Cardiac septum (tissue), 1 donor: ENCODE results near the gene ANO6. TPM values are rescaled to one million over a fixed set of nuclear protein-coding genes. Genes with fewer than 3 reads are reported as not detected.

ENCODE experiments used
- DNase-seq: peaks from one replicate; pipeline ENCODE4 v3.0.0-alpha.2; 2020; ENCODE audit warnings: low spot score
- intact Hi-C: fragments of 100-400 bp; cut with DNase I; formaldehyde crosslinking; loops from one replicate; pipeline ENCODE4 v1.14.0; 2022
- total RNA-seq: library from RNA; stranded (reverse); fragmentation: NEBNext Ultra II Directional; extraction: Animal tissue kit (Norgen Biotek cat#: 25700); gene quantifications from one replicate; pipeline ENCODE4 v1.2.1, GENCODE V29; 2021
- donor health status: DM: no; HTN: no; CAD: no.

ANO6 gene
- total RNA-seq, 1 donor from 2014 or later = 49.0 TPM

DNA sequence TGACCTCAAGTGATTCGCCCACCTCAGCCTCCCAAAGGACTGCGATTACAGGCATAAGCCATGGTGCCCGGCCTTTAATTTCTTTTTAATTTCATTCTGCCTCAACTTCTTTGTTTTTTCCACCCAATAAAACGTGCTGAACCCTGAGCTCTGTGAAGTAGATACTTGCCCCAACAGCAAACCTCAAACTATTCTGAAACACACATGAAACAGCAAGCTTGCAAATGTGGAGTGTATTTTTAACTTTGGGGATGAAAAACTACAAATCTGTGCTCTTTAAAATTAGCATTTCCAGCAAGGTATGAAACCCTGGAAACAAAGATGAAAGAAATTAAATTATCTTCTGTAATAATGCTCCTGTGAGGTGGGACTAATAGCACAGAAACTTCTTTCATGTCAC, 246.6 kb downstream of the ANO6 start:
- DNase-seq = no peak
- intact Hi-C loops = no loop called here

DNA sequence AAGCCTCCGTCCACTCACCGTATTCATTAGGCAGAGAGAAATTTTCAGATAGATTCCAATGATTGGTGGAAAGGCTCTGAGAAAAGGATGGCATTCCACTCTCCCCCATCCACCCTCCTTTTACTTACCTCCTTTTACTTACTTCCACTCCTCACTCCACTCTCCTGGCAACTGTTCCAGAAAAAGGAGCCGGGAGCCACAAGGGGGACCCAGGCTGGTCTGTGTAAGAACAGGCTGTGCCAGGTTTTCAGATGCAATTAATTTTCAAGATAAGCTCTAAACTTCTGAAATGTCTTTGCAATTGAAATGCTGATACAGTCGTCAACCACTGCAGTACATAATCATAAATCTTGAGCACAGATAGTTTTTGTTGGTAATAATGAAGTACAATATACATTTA, 248.8 kb downstream of the ANO6 start:
- DNase-seq = no peak
- intact Hi-C loops = no loop called here

DNA sequence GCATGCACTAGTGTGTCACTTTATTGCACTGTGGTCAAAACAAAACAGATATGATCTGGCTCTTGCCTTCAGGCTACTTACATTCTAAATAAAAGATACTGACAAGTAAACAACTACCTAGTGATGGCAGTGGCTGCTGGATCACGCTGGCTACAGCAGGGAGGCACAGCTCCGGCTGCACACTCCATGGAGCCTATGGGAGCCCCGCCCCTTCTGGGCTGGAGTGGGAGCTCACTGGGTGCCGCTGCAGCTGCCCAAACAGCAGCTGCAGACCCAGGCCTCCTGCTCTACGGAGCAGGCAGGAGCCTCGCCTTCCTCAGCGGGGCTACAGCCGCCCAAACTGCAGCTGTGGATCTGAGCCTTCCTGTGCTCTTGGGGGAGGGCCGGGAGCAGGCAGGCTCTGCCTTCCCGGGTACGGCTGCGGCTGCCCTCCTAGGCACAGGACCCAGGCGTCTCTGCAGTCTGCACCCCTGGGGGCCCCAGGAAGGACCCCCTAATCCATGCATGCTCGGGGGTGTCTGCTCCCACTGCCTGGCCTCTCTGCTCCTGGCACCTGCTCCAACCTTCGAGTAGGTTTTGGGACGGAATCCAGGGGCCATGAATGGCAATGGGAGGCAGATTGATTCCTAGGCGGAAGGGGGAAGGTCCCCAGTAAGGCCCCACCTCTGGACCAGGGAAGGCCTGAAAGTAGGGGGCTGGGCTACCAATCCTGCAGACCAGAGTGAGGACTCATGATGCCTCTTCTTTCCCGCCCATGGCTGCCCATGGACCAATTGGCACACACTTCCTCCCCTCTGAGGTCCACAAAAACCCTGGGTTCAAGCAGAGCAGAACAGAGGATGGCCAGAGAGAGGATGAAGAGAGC, 253.1 kb downstream of the ANO6 start:
- intact Hi-C loops = no loop called here
- DNase-seq = no peak

DNA sequence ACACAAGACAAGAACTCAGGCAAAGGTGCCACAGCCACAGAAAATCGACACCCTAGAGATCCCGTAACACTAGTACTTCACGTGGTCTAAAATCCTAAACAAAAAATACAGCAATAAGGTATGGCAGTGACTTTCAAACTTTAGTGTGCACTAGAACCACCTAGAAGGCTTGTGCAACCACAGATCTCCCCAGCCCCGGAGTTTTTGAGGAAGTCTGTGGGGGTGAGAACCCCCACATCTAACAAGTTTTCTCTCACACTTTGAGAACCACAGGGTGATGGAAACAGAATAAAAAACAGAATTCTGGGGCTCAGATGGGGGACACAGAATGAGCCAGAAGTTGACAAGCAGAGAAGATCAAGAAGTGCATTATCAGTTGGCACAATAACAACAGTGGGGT, 254.0 kb downstream of the ANO6 start:
- DNase-seq = no peak
- intact Hi-C loops = no loop called here

DNA sequence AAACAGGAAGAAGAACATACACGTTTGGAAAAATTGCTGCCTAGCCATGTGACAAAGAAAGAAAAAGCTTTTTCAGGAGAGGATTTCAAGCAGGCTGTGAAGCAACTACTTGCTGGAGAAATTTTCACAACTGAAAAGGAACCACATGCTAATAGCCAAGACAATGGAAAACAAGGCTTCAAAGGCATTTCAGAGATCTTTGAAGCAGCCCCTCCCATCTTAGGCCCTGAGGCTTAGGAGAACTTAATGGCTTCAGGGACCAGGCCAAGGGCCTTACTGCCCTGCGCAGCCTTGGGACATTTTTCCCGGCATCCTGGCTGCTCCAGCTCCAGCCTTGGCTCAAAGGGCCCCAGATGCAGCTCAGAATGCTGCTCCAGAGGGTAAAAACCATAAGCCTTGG, 257.7 kb downstream of the ANO6 start:
- intact Hi-C loops = no loop called here
- DNase-seq = no peak

- DNase-seq = no peak
- intact Hi-C loops = no loop called here
These were observed 259.7 kb downstream of the ANO6 start for GRCh38 chr12:45475594-45475993.

- no peak for DNase-seq
- intact Hi-C loops = no loop called here
These were observed 261.6 kb downstream of the ANO6 start for GRCh38 chr12:45477526-45477925.

DNA sequence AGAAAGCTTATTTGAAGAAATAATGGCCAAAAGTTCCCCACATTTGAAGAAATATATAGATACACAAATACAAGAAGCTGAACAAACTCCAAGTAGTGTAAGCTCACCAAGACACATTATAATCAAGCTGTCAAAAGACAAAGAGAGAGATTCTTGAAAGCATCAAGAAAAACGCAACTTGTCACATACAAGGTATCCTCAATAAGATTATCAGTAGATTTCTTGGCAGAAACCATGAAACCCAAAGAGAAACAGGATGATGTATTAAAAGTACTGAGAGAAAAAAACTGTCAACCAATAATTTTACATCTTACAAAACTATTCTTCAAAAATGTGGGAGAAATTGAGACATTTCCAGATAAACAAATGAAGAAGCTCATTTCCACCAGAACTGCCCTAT, 263.0 kb downstream of the ANO6 start:
- intact Hi-C loops = no loop called here
- DNase-seq = no peak

GRCh38 chr12:45481746-45482145, 265.9 kb downstream of the ANO6 start:
- intact Hi-C loops = no loop called here
- DNase-seq = no peak

- no peak for DNase-seq
- intact Hi-C loops = no loop called here
These were observed 267.7 kb downstream of the ANO6 start for GRCh38 chr12:45483571-45483970.

Other genes with a start within 250 kb of the ANO6 start
- gene DBX2, start 165.0 kb upstream of the ANO6 start, total RNA-seq = 0.19 TPM